K562 (cell line): Measurements from ENCODE around the gene ELOF1. TPM values are rescaled to one million over a fixed set of nuclear protein-coding genes. Genes with fewer than 3 reads are reported as not detected.

Experiments used
- ATAC-seq: fragments of 200-7000 bp; cut with Tn5 transposase; 3 replicates; pipeline ENCODE4 v1.9.1; 2020; ENCODE audit warnings: moderate library complexity
- BruUV-seq: library from RNA; stranded (reverse); fragments of 400-500 nt; replicated peaks from 2 replicates; lab custom pipeline; 2021; lab: Mats Ljungman, UMichigan
- CTCF ChIA-PET: fragments of 300-600 bp; formaldehyde crosslinking; extraction: SDS; loops from one replicate; lab custom pipeline; 2021; ENCODE audit warnings: low intra/inter-chr PET ratio; lab: Yijun Ruan, JAX
- POLR2A ChIA-PET: fragments of 300-600, 350-650 bp; sonication (Branson Sonifier 250); formaldehyde crosslinking; extraction: SDS; loops from one replicate; lab custom pipeline; 2021; ENCODE audit warnings: antibody characterized with exemption, inconsistent platforms; lab: Yijun Ruan, JAX
- DNase-seq, 4 experiments: peaks; one replicate each; pipeline versions ENCODE4 v3.0.0 to v3.0.0-alpha.2; 2011 to 2018; ENCODE audit warnings: low spot score in 3 of 4, mixed read lengths in 3 of 4; ENCODE audit errors: extremely low read depth in 1 of 4
- FAIRE-seq: peaks from 2 replicates; lab custom pipeline; 2011; peaks lifted over from hg19 to GRCh38; lab: Jason Lieb, UNC
- H2AFZ ChIP-seq: 2 replicates; pipeline ENCODE4 v1.6.0; 2011; ENCODE audit warnings: low read depth, low read length, control low read depth, inconsistent platforms
- H3K27ac ChIP-seq: fragments of 200-600 bp; 3 replicates; pipeline ENCODE4 v1.8.0; 2011; ENCODE audit warnings: low read depth, mild to moderate bottlenecking, control low read depth, inconsistent platforms, low read length, moderate library complexity, mixed read lengths; ENCODE audit errors: extremely low read depth
- H3K27me3 ChIP-seq, 2 experiments: fragments of 300-600 bp in 1 of 2; 2 replicates in 1 of 2; 3 replicates in 1 of 2; pipeline versions ENCODE4 v1.6.0 to v1.8.0; 2011; ENCODE audit warnings: inconsistent platforms in 2 of 2, low read length in 2 of 2, mild to moderate bottlenecking in 1 of 2, mixed read lengths in 1 of 2, moderate library complexity in 1 of 2; ENCODE audit not compliant: control insufficient read depth in 2 of 2, insufficient read depth in 2 of 2
- H3K36me3 ChIP-seq: fragments of 300-600 bp; 3 replicates; pipeline ENCODE4 v1.8.0; 2011; ENCODE audit warnings: mild to moderate bottlenecking, low read length, inconsistent platforms; ENCODE audit not compliant: control insufficient read depth, insufficient read depth
- H3K4me1 ChIP-seq, 2 experiments: fragments of 200-600 bp in 1 of 2; replicated peaks in 1 of 2; 2 replicates in 1 of 2; 3 replicates in 1 of 2; pipeline versions ENCODE4 v1.5.1 to v1.8.0; 2011; ENCODE audit warnings: inconsistent platforms in 2 of 2, low read length in 2 of 2, mild to moderate bottlenecking in 1 of 2, mixed read lengths in 1 of 2, moderate library complexity in 1 of 2; ENCODE audit not compliant: control insufficient read depth in 2 of 2, insufficient read depth in 2 of 2
- H3K4me2 ChIP-seq: 2 replicates; pipeline ENCODE4 v1.6.1; 2011; ENCODE audit warnings: low read length, control low read depth, inconsistent platforms, mixed read lengths; ENCODE audit not compliant: insufficient read depth
- H3K4me3 ChIP-seq: fragments of 200-600 bp; sonication (generic), shearing (Covaris generic); 2 replicates; pipeline ENCODE4 v1.5.1; 2016; ENCODE audit warnings: control low read depth, inconsistent platforms
- H3K79me2 ChIP-seq: fragments of 200-600 bp; 3 replicates; pipeline ENCODE4 v1.8.0; 2011; ENCODE audit warnings: low read length, inconsistent platforms; ENCODE audit not compliant: control insufficient read depth, insufficient read depth
- H3K9ac ChIP-seq, 2 experiments: 2 replicates each; pipeline versions ENCODE4 v1.6.0 to v1.6.1; 2011; ENCODE audit warnings: low read depth in 2 of 2, low read length in 2 of 2, control low read depth in 1 of 2, inconsistent platforms in 1 of 2, mild to moderate bottlenecking in 1 of 2, mixed read lengths in 1 of 2; ENCODE audit not compliant: insufficient read depth in 1 of 2
- H3K9me1 ChIP-seq: one replicate; pipeline ENCODE4 v1.6.0; 2011; ENCODE audit warnings: inconsistent platforms, mild to moderate bottlenecking, low read length, moderate library complexity; ENCODE audit not compliant: control insufficient read depth, insufficient read depth
- H3K9me3 ChIP-seq: replicated peaks from 2 replicates; pipeline ENCODE4 v1.5.1; 2011; ENCODE audit warnings: low read depth, low read length, inconsistent platforms; ENCODE audit not compliant: control insufficient read depth, insufficient read depth
- H4K20me1 ChIP-seq: replicated peaks from 2 replicates; pipeline ENCODE4 v1.6.1; 2011; ENCODE audit warnings: low read length, inconsistent platforms, mixed read lengths; ENCODE audit not compliant: control insufficient read depth, insufficient read depth
- CC2D1A ChIP-seq: fragments of 450-650 bp; IDR thresholded peaks from 2 replicates; pipeline ENCODE4 v1.6.1; 2017; ENCODE audit warnings: mild to moderate bottlenecking
- FOXP1 ChIP-seq: sonication (generic); formaldehyde crosslinking; IDR thresholded peaks from 2 replicates; pipeline ENCODE4 v1.8.0; 2022; ENCODE audit warnings: mild to moderate bottlenecking, missing genetic modification reagents
- RAD51 ChIP-seq: fragments of 450-650 bp; IDR thresholded peaks from 2 replicates; pipeline ENCODE4 v1.7.1; 2016; ENCODE audit warnings: low read depth, mild to moderate bottlenecking, borderline replicate concordance
- ZHX1 ChIP-seq: fragments of 150-350 bp; conservative IDR thresholded peaks from 2 replicates; pipeline ENCODE4 v1.6.1; 2014; ENCODE audit warnings: low read length
- ZKSCAN3 ChIP-seq: fragments of 250-450 bp; sonication (Bioruptor Pico); IDR thresholded peaks from 2 replicates; pipeline ENCODE4 v1.4.0; 2020
- ZNF197 ChIP-seq: fragments of 200-800 bp; sonication (Bioruptor generic); IDR thresholded peaks from 2 replicates; pipeline ENCODE4 v1.6.1; 2016; ENCODE audit warnings: low read depth, missing genetic modification characterization, missing compliant biosample characterization
- ZNF518B ChIP-seq: fragments of 250-450 bp; sonication (Bioruptor Pico); IDR thresholded peaks from 2 replicates; pipeline ENCODE4 v1.5.0; 2021; ENCODE audit warnings: mild to moderate bottlenecking, moderate library complexity
- ZNF589 ChIP-seq: fragments of 200-800 bp; sonication (Bioruptor generic); IDR thresholded peaks from 2 replicates; pipeline ENCODE4 v1.6.1; 2016; ENCODE audit warnings: low read depth, missing genetic modification characterization, missing compliant biosample characterization
- ZNF778 ChIP-seq: fragments of 450-650 bp; formaldehyde crosslinking; IDR thresholded peaks from 2 replicates; pipeline ENCODE4 v1.4.0; 2020; ENCODE audit warnings: mild to moderate bottlenecking, moderate library complexity
- WGBS: fragments of 100-300 bp; shearing (Covaris generic); methylation state at CpG from one replicate; pipeline ENCODE4 v1.1.6; 2016; ENCODE audit warnings: low coverage, mixed read lengths; ENCODE audit not compliant: insufficient coverage; ENCODE audit errors: missing lambda C conversion rate; 5-methylcytosine and 5-hydroxymethylcytosine counted together
- in situ Hi-C: fragments of 300-500 bp; cut with MboI; formaldehyde crosslinking; loops from 4 replicates; pipeline ENCODE4 v1.15.0; 2018; ENCODE audit warnings: inconsistent platforms, mixed read lengths
- intact Hi-C: fragments of 100-400 bp; cut with micrococcal nuclease; formaldehyde crosslinking; loops from 2 replicates; pipeline ENCODE4 v1.14.2; 2022
- polyA plus RNA-seq, 8 experiments: library from polyadenylated mRNA; depleted of rRNA in 4 of 8; stranded (reverse) in 5 of 8; unstranded in 3 of 8; fragments of >200 nt; fragmentation: Nextera tagmentation in 2 of 8; fragmentation: Illumina TruSeq in 1 of 8; extraction: Ambion mirVana in 2 of 8; extraction: Trizol in 1 of 8; gene quantifications; 2 replicates each; pipeline versions ENCODE4 v1.2.1 to v1.2.3, GENCODE V29; 2011 to 2014; ENCODE audit warnings: inconsistent platforms in 1 of 8, missing spikeins in 1 of 8
- total RNA-seq, 7 experiments: library from RNA; depleted of rRNA in 6 of 7; stranded (reverse); fragments of >200 nt in 6 of 7; fragmentation: Illumina TruSeq in 2 of 7; extraction: Trizol in 2 of 7; gene quantifications; 2 replicates each; pipeline versions ENCODE4 v1.2.1 to v1.2.3, GENCODE V29; 2011 to 2021; ENCODE audit warnings: low replicate concordance in 1 of 7

Gene ELOF1
- total and polyA plus RNA-seq, 9 of the 15 experiments (the other 6 are each of a cell fraction or from before 2014, with no cell fraction given), result 16.7 to 147 (median 74.2) TPM

GRCh38 chr19:11555246-11555645, 3.8 kb downstream of the ELOF1 start:
- no peak overlapping the region for H3K27ac ChIP-seq
- no peak overlapping the region for H3K4me3 ChIP-seq
- no peak for ATAC-seq
- peaks cover 7% of the 10 kb centered on the region for H3K9me1 ChIP-seq
- H4K20me1 ChIP-seq, result peaks cover 13% of the 10 kb centered on the region; the same call in 1 of the 2 replicates
- no peak overlapping the region for H3K4me2 ChIP-seq
- no peak for FAIRE-seq
- DNase-seq, result no peak
- peaks cover 50% of the 10 kb centered on the region for H3K79me2 ChIP-seq
- TF ChIP-seq ZNF589, result no peak
- TF ChIP-seq ZKSCAN3 (CRISPR knock-in tag), result no peak
- TF ChIP-seq ZNF778, result no peak
- no peak for TF ChIP-seq ZHX1
- TF ChIP-seq RAD51, result no peak
- no peak for TF ChIP-seq FOXP1 (CRISPR knock-in tag)
- no peak for TF ChIP-seq CC2D1A
- TF ChIP-seq ZNF518B (CRISPR knock-in tag), result no peak
- no peak for TF ChIP-seq ZNF197 (CRISPR knock-in tag)
- in situ Hi-C loops (no loop called here), intact Hi-C loops (no loop called here)
- POLR2A ChIA-PET, result no interaction called here
- BruUV-seq, result no TSS peak
- no peak overlapping the region for H2AFZ ChIP-seq
- peak overlapping the region in 1 of 2 experiments; percentile 55; a peak in 1 of 4 replicates for H3K9ac ChIP-seq
- 82% methylated on average over 5 of the region's 6 CpGs for WGBS
- H3K4me1 ChIP-seq, result peaks cover 10 to 41% of the 10 kb centered on the region in 2 experiments; a peak in 4 of 5 replicates
- H3K27me3 ChIP-seq, result no peaks in the 10 kb centered on the region
- CTCF ChIA-PET, result no interaction called here
- H3K36me3 ChIP-seq, result peaks cover 50% of the 10 kb centered on the region; the same call in 2 of the 3 replicates
- no peaks in the 10 kb centered on the region for H3K9me3 ChIP-seq
